PC-3 (cell line): ENCODE results near the gene ALCAM. TPM values are rescaled to one million over a fixed set of nuclear protein-coding genes. Genes with fewer than 3 reads are reported as not detected.
A peak's percentile ranks its signal among the peaks of the same experiment; 100 is the strongest.

Experiments used
- ATAC-seq: fragments of 200-7000 bp; cut with Tn5 transposase; 2 replicates; pipeline ENCODE4 v1.9.1; 2020; ENCODE audit warnings: mild to moderate bottlenecking, moderate library complexity
- BruUV-seq: library from RNA; stranded (reverse); fragments of 400-500 nt; replicated peaks from 2 replicates; lab custom pipeline; 2021; lab: Mats Ljungman, UMichigan
- CTCF ChIA-PET: fragments of 300-600 bp; sonication (Branson Sonifier 250); formaldehyde crosslinking; loops from one replicate; lab custom pipeline; 2022; ENCODE audit warnings: antibody characterized with exemption; lab: Charles Lee
- POLR2A ChIA-PET: fragments of 300-600 bp; sonication (Branson Sonifier 250); formaldehyde crosslinking; loops from one replicate; lab custom pipeline; 2022; ENCODE audit warnings: antibody characterized with exemption; ENCODE audit not compliant: unreplicated experiment; lab: Charles Lee
- DNase-seq: peaks from one replicate; pipeline ENCODE4 v3.0.0-alpha.2; 2015
- H2AFZ ChIP-seq: fragments of 300-600 bp; sonication (generic); 2 replicates; pipeline ENCODE4 v1.6.0; 2016; ENCODE audit warnings: antibody characterized with exemption, low read length
- H3F3A ChIP-seq: fragments of 300-600 bp; sonication (generic); one replicate; pipeline ENCODE4 v1.6.0; 2017; ENCODE audit warnings: antibody characterized with exemption, low read length, control low read depth, mild to moderate bottlenecking; ENCODE audit not compliant: unreplicated experiment
- H3K27ac ChIP-seq: fragments of 300-600 bp; sonication (generic); 2 replicates; pipeline ENCODE4 v1.5.1; 2016; ENCODE audit warnings: mild to moderate bottlenecking, low read length
- H3K27me3 ChIP-seq: fragments of 300-600 bp; sonication (generic); 2 replicates; pipeline ENCODE4 v1.6.1; 2016; ENCODE audit warnings: low read length, mixed read lengths
- H3K36me3 ChIP-seq: fragments of 300-600 bp; sonication (generic); 2 replicates; pipeline ENCODE4 v1.6.1; 2016; ENCODE audit warnings: low read depth, mixed run types, low read length, mixed read lengths
- H3K4me1 ChIP-seq: fragments of 300-600 bp; sonication (generic); 2 replicates; pipeline ENCODE4 v1.5.1; 2016; ENCODE audit warnings: low read length; ENCODE audit not compliant: insufficient read depth
- H3K4me2 ChIP-seq: fragments of 300-600 bp; sonication (generic); 2 replicates; pipeline ENCODE4 v1.6.0; 2016; ENCODE audit warnings: low read length
- H3K4me3 ChIP-seq: fragments of 300-600 bp; sonication (generic); 2 replicates; pipeline ENCODE4 v1.5.1; 2016; ENCODE audit warnings: mild to moderate bottlenecking, low read length, mixed read lengths
- H3K79me2 ChIP-seq: fragments of 300-600 bp; sonication (generic); 2 replicates; pipeline ENCODE4 v1.6.1; 2017; ENCODE audit warnings: low read length, mixed read lengths
- H3K9ac ChIP-seq: fragments of 300-600 bp; sonication (generic); 2 replicates; pipeline ENCODE4 v1.6.0; 2016; ENCODE audit warnings: mild to moderate bottlenecking, low read length
- H3K9me2 ChIP-seq: fragments of 300-600 bp; sonication (generic); replicated peaks from 2 replicates; pipeline ENCODE4 v1.6.1; 2016; ENCODE audit warnings: mixed run types, low read length, mixed read lengths
- H3K9me3 ChIP-seq: fragments of 300-600 bp; sonication (generic); 2 replicates; pipeline ENCODE4 v1.6.1; 2016; ENCODE audit warnings: low read length, mixed read lengths
- H4K20me1 ChIP-seq: fragments of 300-600 bp; sonication (generic); 2 replicates; pipeline ENCODE4 v1.6.1; 2016; ENCODE audit warnings: low read length, mixed read lengths
- CTCF ChIP-seq: fragments of 300-600 bp; sonication (generic); conservative IDR thresholded peaks from 2 replicates; pipeline ENCODE4 v1.5.1; 2017; ENCODE audit warnings: antibody characterized with exemption, low read depth, mild to moderate bottlenecking, low read length
- EZH2 ChIP-seq: fragments of 300-600 bp; sonication (generic); IDR thresholded peaks from one replicate; pipeline ENCODE4 v1.6.1; 2017; ENCODE audit warnings: antibody characterized with exemption, mild to moderate bottlenecking, low read length; ENCODE audit not compliant: unreplicated experiment
- EZH2phosphoT487 ChIP-seq: fragments of 300-600 bp; sonication (generic); IDR thresholded peaks from 2 replicates; pipeline ENCODE4 v1.6.1; 2018; ENCODE audit warnings: mild to moderate bottlenecking, antibody characterized with exemption, low read length, borderline replicate concordance
- intact Hi-C: fragments of 100-400 bp; cut with micrococcal nuclease; formaldehyde crosslinking; loops from 2 replicates; pipeline ENCODE4 v1.9.0; 2023
- total RNA-seq: library from RNA; depleted of rRNA; stranded (reverse); fragments of >200 nt; gene quantifications from 2 replicates; pipeline ENCODE4 v1.2.3, GENCODE V29; 2014

Gene ALCAM
- total RNA-seq, 1 experiment from 2014 or later = 169 TPM

GRCh38 chr3:105365391-105366325 lies 1.1 kb upstream of the ALCAM start:
- Histone ChIP-seq H3K79me2 (peaks cover 45% of the 10 kb centered on the region), H3K27ac (peak overlapping the region; percentile 96), H3K9me3 (no peaks in the 10 kb centered on the region), H3K36me3 (no peaks in the 10 kb centered on the region), H3K4me1 (peaks cover 52% of the 10 kb centered on the region), H3K27me3 (no peaks in the 10 kb centered on the region), H3K4me2 (peak overlapping the region; percentile 93), H3K4me3 (peak overlapping the region; percentile 83), H3K9ac (peak overlapping the region; percentile 90), H2AFZ (peak overlapping the region; percentile 72), H4K20me1 (peaks cover 9% of the 10 kb centered on the region), H3F3A (no peaks in the 10 kb centered on the region), H3K9me2 (no peaks in the 10 kb centered on the region)
- intact Hi-C loops = loop anchor here (1.0 to 10.0 kb wide), 16 partner anchors 37 to 1752 kb away; no protein-coding TSS in a partner anchor
- ATAC-seq = peak; percentile 21
- POLR2A ChIA-PET = interaction anchor here (0.7 to 1.2 kb wide), 4 partner anchors 11 to 761 kb away, joined by 3 to 9 read pairs (median 6); no protein-coding TSS in a partner anchor
- DNase-seq = peak; percentile 74
- CTCF ChIA-PET = interaction anchor here (0.6 to 1.1 kb wide), 8 partner anchors 10 to 761 kb away, joined by 3 to 10 read pairs (median 3); no protein-coding TSS in a partner anchor
- BruUV-seq = TSS peak; percentile 50
- TF ChIP-seq EZH2 = no peak
- TF ChIP-seq CTCF = peak; percentile 40; the same call in 1 of the 2 replicates
- no peak for TF ChIP-seq EZH2phosphoT487

GRCh38 chr3:105367063-105367405 lies 325 bp downstream of the ALCAM start:
- Histone ChIP-seq H3K79me2 (peaks cover 59% of the 10 kb centered on the region), H3K4me3 (peak overlapping the region; percentile 83), H3K36me3 (no peaks in the 10 kb centered on the region), H3K27ac (peak overlapping the region; percentile 96), H3K9me3 (no peaks in the 10 kb centered on the region), H3K9me2 (no peaks in the 10 kb centered on the region), H2AFZ (peak overlapping the region; percentile 24), H4K20me1 (peaks cover 18% of the 10 kb centered on the region), H3K4me1 (peaks cover 49% of the 10 kb centered on the region), H3K4me2 (peak overlapping the region; percentile 80), H3K9ac (peak overlapping the region; percentile 89), H3K27me3 (no peaks in the 10 kb centered on the region), H3F3A (no peaks in the 10 kb centered on the region)
- POLR2A ChIA-PET = interaction anchor here (1.1 to 1.5 kb wide), 2 partner anchors 156 to 762 kb away, joined by 3 to 5 read pairs; no protein-coding TSS in a partner anchor
- CTCF ChIA-PET = interaction anchor here (0.5 to 1.1 kb wide), 6 partner anchors 151 to 770 kb away, joined by 3 to 10 read pairs (median 3); no protein-coding TSS in a partner anchor
- BruUV-seq = no TSS peak
- ATAC-seq (0 out of 2 replicates have a peak, but pooled peaks have one; percentile 1), DNase-seq (peak; percentile 33)
- TF ChIP-seq EZH2phosphoT487 (no peak), CTCF (no peak), EZH2 (no peak)
- intact Hi-C loops = loop anchor here (2.0 to 10.0 kb wide), 6 partner anchors 74 to 1750 kb away; no protein-coding TSS in a partner anchor
